Chondrocyte (in vitro differentiated cells): ENCODE data around the gene KPNA6. TPM values are rescaled to one million over a fixed set of nuclear protein-coding genes. Genes with fewer than 3 reads are reported as not detected.

Experiments used
- DNase-seq: peaks from one replicate; pipeline ENCODE4 v3.0.0; 2021; ENCODE audit warnings: mixed read lengths, low spot score
- H3K27ac Mint-ChIP-seq: one replicate; pipeline ENCODE4 v1.8.0; 2021; ENCODE audit warnings: mild to moderate bottlenecking, moderate library complexity, mixed read lengths; ENCODE audit not compliant: unreplicated experiment
- H3K27me3 Mint-ChIP-seq: 2 replicates; pipeline ENCODE4 v1.8.0; 2021; ENCODE audit warnings: low read depth, mixed read lengths
- H3K36me3 Mint-ChIP-seq: 2 replicates; pipeline ENCODE4 v1.8.0; 2021; ENCODE audit warnings: low read depth, mixed read lengths
- H3K4me1 Mint-ChIP-seq: 2 replicates; pipeline ENCODE4 v1.8.0; 2021; ENCODE audit warnings: low read depth, mild to moderate bottlenecking, mixed read lengths
- H3K4me3 Mint-ChIP-seq: one replicate; pipeline ENCODE4 v1.8.0; 2021; ENCODE audit warnings: mild to moderate bottlenecking, moderate library complexity, mixed read lengths; ENCODE audit not compliant: unreplicated experiment
- H3K9me3 Mint-ChIP-seq: 2 replicates; pipeline ENCODE4 v1.8.0; 2021; ENCODE audit warnings: low read depth, mixed read lengths
- CTCF ChIP-seq: fragments of 200-600 bp; sonication (generic); IDR thresholded peaks from 2 replicates; pipeline ENCODE4 v1.5.0; 2021; ENCODE audit warnings: antibody characterized with exemption, mild to moderate bottlenecking, moderate library complexity
- total RNA-seq: library from RNA; stranded (reverse); gene quantifications from 3 replicates; pipeline ENCODE4 v1.2.1, GENCODE V29; 2021

Gene KPNA6
- total RNA-seq, 1 donor from 2014 or later: 80.9 TPM

DNA sequence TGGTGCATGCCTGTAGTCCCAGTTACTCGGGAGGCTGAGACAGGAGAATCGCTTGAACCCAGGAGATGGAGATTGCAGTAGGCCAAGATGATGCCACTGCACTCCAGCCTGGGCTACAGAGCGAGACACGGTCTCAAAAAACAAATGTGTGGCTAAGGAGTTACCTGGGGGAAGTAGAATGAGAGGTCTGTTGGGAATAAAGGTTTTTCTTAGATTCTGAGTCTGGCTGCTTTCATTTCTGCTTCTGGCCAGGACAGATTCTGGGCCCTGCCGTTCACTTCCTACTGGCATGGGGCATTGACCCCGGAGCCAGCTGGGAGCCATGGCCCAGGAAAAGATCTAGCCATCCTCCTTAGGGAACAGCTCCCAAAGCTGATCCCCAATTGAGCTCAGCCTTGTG lies 100.6 kb downstream of the KPNA6 start:
- H3K4me3 Mint-ChIP-seq: no peak overlapping the region
- no peak overlapping the region for H3K27ac Mint-ChIP-seq
- TF ChIP-seq CTCF: no peak

GRCh38 chr1:32208891-32209328 lies 101.1 kb downstream of the KPNA6 start, which contains the start of gene DCDC2B:
DCDC2B (plus strand) TSS chr1:32209089; CDS start chr1:32209094, 5 bp downstream.
- no peak for DNase-seq
- H3K4me3 Mint-ChIP-seq: no peak within 1 kb of the TSS
- no peak for TF ChIP-seq CTCF

More for the DNA sequence above, 100.6 kb downstream of the KPNA6 start:
- H3K27me3 Mint-ChIP-seq: no peaks in the 10 kb centered on the region
- H3K9me3 Mint-ChIP-seq: no peaks in the 10 kb centered on the region
- DNase-seq: no peak
- no peaks in the 10 kb centered on the region for H3K36me3 Mint-ChIP-seq
- peaks cover 15% of the 10 kb centered on the region for H3K4me1 Mint-ChIP-seq

DNA sequence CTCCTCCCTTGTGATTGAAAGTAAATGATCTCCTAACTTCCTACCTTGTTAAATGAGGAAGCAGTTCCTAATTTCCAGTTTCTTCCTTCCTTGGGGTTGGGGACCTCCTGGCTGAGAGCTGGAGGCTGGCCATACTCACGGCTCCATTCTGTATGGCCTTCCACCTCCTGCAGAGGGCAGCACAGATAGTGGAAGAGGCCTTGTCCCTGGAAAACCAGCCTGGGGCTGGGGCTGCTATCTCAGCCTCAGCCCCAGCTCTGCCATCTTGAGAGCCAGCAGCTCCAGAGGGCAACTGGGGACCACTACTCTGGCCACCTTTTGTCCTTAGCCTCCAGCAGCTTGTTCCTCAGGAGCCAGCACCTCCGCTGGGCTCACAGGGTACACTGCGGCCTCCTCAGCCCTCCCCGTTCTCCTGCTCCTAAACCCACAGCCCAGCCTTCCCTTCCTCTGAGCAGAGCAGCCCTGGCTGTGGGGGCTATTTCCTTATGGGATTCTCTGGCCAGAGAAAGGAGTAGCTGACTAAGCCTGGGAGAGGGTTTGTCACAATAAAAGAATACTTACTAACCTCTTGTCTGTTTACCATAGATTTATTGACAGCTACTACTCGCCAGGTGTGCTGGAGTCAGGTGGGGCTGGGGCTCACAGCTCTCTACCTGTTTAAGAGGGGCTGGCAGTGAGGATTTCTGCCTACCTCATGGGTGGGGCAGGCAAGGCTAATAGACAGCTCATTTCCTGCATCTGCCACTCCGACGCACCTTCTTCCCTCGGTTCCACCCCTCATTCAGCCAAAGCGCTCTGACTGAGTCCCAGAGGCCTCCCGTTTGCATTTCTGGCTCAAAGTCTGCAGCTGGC lies 108.0 kb downstream of the KPNA6 start:
- H3K27ac Mint-ChIP-seq: no peak overlapping the region
- no peaks in the 10 kb centered on the region for H3K27me3 Mint-ChIP-seq
- no peak overlapping the region for H3K4me3 Mint-ChIP-seq
- peaks cover 6% of the 10 kb centered on the region for H3K36me3 Mint-ChIP-seq
- no peak for DNase-seq
- H3K9me3 Mint-ChIP-seq: no peaks in the 10 kb centered on the region
- peak; percentile 87 for TF ChIP-seq CTCF
- peaks cover 6% of the 10 kb centered on the region for H3K4me1 Mint-ChIP-seq

More at GRCh38 chr1:32208891-32209328, 101.1 kb downstream of the KPNA6 start, which contains the start of gene DCDC2B:
- Mint-ChIP-seq H3K36me3 (no peaks in the 10 kb centered on the region), H3K27me3 (no peaks in the 10 kb centered on the region), H3K27ac (no peak within 1 kb of the TSS), H3K9me3 (no peaks in the 10 kb centered on the region), H3K4me1 (peaks cover 15% of the 10 kb centered on the region)

- Mint-ChIP-seq H3K4me3 (no peak overlapping the region), H3K36me3 (peaks cover 6% of the 10 kb centered on the region), H3K27me3 (no peaks in the 10 kb centered on the region), H3K27ac (no peak overlapping the region), H3K4me1 (peaks cover 13% of the 10 kb centered on the region), H3K9me3 (no peaks in the 10 kb centered on the region)
- TF ChIP-seq CTCF: no peak
- DNase-seq: no peak
Measured at GRCh38 chr1:32216566-32216965, 108.7 kb downstream of the KPNA6 start.

GRCh38 chr1:32219022-32219421 lies 111.2 kb downstream of the KPNA6 start:
- Mint-ChIP-seq H3K4me3 (no peak overlapping the region), H3K4me1 (peaks cover 32% of the 10 kb centered on the region), H3K27me3 (no peaks in the 10 kb centered on the region), H3K9me3 (no peaks in the 10 kb centered on the region), H3K36me3 (peaks cover 8% of the 10 kb centered on the region), H3K27ac (peak overlapping the region; percentile 63)
- TF ChIP-seq CTCF: no peak
- DNase-seq: no peak
